ENCODE measurements around the gene RNF166.
A peak's percentile ranks its signal among the peaks of the same experiment; 100 is the strongest.
"Not testable (repeated sequence)": the region's sequence is repeated elsewhere in the genome, so short reads cannot be mapped to it uniquely, and the experiment has no call there.

Gene RNF166

DNA sequence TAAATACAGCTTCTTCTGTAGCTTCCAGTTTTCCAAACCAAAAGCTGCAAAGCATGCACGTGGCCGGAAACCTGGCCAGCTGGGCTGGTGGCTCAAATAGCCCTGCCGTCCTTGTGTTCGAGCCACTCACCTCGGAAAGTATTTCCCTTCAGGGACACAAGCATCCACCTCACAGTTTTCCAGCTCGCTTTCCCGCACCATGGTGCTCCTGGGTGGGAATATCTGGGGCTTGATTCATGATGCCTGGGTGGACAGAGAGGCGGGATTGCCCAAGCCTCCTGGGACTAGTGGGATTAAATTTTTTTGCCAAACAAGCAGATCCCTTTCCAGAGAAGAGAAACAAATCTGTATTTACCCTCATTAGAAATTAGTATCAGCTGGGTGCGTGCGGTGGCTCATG is 36.2 kb downstream of the RNF166 start:
- DNase-seq = no peak

DNA sequence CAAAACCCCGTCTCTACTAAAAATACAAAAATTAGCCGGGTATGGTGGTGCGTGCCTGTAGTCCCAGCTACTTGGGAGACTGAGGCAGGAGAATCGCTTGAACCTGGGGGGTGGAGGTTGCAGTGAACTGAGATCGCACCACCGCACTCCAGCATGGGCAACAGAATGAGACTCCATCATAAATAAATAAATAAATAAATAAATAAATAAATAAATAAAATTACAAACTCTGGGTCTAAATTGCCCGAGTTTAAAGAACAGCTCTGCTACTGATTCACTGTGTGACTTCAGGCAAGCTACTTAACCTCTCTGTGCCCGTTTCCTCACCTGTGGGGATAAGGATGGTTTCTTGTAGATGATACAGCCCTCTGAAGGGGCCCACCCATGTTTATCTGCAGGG is 36.7 kb downstream of the RNF166 start:
- DNase-seq = not testable (repeated sequence)

DNA sequence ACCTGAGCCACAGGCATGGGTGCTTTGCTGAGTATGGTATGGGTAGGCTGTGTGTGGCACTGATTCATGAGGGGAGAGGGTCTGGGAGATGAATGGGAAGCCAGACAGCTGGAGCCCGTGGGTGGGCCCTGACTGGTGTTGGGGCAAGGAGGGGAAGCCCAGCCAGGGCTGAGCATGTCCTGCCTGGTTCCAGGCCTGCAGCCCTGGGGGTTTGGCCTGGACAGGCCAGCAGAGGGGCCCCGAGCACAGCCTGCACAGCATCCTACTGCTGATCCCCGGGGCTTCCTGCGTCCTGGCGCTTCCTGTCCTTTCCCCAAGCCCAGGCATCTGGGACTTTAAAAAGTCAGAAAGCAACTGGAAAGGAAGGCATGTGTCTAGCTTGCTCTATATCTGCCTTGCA is 38.7 kb downstream of the RNF166 start:
- DNase-seq = no peak

- DNase-seq = no peak
Observed at GRCh38 chr16:88665570-88665969, 40.6 kb downstream of the RNF166 start.

DNA sequence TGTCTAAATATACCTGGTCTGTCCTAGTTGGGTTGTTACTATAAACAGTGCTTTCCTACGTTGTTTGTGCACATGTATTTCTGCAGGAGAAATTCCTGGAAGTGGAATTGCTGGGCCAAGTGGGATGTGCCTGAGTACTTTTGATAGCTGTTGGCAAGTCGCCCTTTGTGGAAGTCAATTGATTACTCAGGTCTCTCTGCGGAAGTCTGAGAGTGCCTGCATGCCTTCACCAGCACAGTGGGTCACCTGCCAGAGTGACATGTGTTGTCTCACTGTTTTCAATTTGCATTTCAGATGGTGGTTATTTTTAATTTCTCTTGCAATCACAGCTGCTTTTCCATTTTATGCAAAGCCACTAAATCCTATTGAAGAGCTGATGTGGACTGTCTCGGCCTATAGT is 41.1 kb downstream of the RNF166 start:
- no peak for DNase-seq

DNA sequence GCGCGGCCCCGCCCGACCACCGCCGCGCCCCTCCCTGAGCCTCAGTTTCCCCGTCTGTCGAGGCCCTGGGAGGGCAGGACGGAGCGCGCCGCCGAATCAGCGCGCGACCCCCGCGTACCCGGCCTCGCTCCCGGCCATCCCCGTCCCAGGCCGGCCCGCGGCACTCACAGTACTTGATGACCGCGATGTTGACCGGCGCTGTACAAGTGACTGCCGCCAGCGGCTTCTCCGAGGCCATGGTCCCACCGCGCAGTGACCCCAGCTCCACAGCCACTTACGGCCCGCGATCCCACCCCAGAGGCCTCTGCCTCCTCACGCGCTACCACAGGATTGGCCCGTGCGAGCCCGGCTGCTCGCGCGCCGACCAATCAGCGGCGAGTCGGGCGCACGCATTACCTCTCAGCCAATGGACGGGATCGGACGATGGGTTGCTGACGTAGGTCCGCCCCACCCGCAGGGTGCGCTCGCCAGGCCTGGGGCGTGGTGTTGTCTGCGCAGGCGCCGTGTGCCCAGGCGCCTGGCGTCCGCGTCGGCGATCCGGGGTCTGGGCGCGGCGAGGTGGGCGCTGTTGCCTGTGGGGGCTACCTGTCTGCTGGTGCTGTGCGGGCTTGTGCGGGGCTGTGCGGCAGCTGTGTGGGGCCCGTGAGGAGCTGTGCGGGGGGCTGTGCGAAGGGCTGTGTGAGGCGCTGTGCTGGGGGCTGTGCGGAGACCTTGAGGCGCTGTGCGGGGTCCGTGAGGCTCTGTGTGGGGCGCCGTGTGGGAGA is 43.2 kb downstream of the RNF166 start, which contains the start of gene MVD:
Gene MVD, minus strand, starts transcription at position 249 of the 764 bp plus-strand sequence. Its CDS starts 11 bp downstream, at position 238.
- DNase-seq = peak; percentile 55 to 80

DNA sequence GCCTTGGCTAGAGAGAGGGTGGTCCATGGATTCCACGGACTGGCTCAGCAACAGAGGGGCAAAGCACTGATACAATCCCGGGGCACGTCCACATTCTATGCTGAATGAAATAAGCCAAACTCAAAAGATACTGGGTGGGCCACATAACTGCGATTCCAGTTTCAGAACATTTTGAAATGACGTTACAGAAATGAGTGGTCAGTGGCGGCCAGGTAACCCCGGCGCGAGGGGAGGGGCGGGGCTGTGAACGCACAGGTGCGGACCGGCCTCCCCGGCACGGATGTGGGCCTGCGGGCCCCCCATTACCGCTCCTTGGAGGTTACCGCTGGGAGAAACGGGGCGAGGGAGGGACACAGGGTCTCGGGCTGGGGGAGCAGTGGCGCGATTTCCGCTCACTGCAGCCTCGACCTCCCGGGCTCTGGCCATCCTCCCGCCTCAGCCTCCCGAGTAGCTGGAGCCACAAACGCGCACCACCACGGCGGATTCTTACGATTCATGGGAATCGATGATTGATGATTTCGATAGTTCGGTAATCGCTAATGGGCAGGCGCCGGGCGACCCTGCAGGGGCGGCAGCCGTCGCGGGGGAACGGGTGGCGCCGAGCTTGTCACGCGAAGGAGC is 43.9 kb downstream of the RNF166 start:
- DNase-seq = no peak

GRCh38 chr16:88661468-88661867 is 44.7 kb downstream of the RNF166 start:
- DNase-seq = no peak

DNA sequence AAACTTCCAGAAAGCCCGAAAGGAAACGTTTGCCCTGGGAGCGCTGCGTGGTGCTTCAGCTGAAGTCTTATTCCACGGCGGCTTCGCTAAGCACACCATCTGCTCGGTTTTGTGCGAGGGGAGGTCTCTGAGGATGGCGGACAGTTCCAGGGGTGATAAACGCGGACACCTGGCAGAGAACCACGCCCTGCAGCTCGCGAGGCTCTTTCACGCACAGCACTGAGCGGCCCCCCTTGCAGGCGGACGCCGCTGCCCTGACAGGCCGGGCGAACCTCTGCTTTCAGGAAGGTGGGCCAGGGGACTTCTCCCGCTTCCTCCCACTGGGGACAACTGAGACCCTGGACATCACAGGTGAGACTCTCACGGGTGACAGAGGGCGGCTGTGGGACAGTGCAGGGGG is 47.0 kb downstream of the RNF166 start:
- no peak for DNase-seq

GRCh38 chr16:88658714-88659113 is 47.5 kb downstream of the RNF166 start:
- DNase-seq = no peak

- DNase-seq = no peak
Observed at GRCh38 chr16:88657371-88657770, 48.8 kb downstream of the RNF166 start.

- no peak for DNase-seq
Observed at GRCh38 chr16:88656291-88656980, 49.8 kb downstream of the RNF166 start.

DNA sequence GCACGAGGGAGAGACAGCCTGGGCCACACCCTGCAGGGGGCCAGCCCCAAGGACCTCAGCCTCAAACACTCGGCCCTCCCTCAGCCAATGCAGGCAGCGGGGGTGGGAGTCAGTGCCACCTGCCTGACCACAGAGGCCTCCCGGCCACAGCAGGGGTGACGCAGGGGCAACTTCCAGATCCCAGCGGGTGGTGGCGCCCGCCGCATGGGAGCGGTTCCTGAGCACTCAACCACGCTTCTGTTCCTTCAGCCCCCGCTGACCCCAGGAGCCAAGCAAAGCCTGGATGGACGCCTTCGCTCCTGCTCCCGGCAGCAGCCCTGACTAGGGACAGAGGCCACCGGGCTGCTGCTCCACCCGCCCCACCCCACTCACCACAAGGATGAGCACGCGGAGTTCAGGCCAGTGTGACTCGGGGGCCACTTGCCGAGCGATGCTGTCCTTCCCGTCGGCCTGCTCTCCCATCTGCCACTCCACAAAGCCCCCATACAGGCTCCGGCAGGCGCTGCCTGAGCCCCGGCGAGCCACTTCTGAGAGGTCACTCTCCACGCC is 50.4 kb downstream of the RNF166 start:
- DNase-seq = no peak

- DNase-seq = no peak
Observed at GRCh38 chr16:88655053-88655732, 51.0 kb downstream of the RNF166 start.

- DNase-seq = no peak
Observed at GRCh38 chr16:88654363-88655052, 51.7 kb downstream of the RNF166 start.

- DNase-seq = no peak
Observed at GRCh38 chr16:88653596-88654362, 52.4 kb downstream of the RNF166 start.

GRCh38 chr16:88653101-88653500 is 53.1 kb downstream of the RNF166 start:
- DNase-seq = no peak

GRCh38 chr16:88652762-88653063 is 53.5 kb downstream of the RNF166 start:
- no peak for DNase-seq

- DNase-seq = no peak
Observed at GRCh38 chr16:88651989-88652761, 54.0 kb downstream of the RNF166 start.

DNA sequence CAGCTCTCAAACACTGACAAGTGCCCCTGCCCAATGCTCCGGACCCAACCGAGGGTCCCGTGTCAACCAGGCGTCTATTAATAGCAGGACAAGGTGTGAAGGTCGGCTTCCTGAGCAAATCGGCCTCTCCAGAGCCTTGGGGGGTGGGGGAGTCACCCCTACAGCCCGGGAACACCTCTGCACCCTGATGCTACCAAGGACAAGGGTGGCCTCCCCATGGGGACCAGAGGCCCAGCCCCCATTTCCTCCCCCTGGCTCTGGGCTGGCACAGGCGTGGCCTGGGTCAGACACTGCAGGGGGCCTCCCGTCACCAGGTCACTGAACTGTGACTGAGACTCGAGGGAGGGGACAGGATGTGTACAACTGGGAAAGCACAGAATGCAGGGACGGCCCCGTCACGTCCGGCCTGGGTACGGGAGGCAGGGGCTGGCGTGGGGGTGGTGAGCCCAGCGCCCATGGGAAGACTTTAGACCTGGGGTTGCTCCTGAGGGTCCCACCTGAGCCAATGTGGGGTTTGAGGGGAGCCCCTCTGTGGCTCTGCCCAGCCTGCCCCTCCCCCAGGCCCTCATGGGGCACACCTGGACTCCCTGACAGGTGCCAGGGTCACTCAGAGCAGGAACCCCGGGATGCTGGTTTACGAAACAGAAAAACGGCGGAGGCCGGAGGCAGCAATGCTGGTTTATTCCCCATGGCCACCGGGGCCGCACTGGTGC is 54.8 kb downstream of the RNF166 start:
- DNase-seq = no peak
